Fibroblast of skin of right biceps (primary cell): ENCODE results near the gene SUSD3.
A peak's percentile ranks its signal among the peaks of the same experiment; 100 is the strongest.
"Not testable (repeated sequence)": the region's sequence is repeated elsewhere in the genome, so short reads cannot be mapped to it uniquely, and the experiment has no call there.

Experiments
- DNase-seq: peaks from one replicate; pipeline ENCODE4 v3.0.0-alpha.2; 2013

The SUSD3 gene

GRCh38 chr9:93094658-93095204 is 36.2 kb downstream of the SUSD3 start:
- DNase-seq: peak; percentile 14

- DNase-seq: peak; percentile 97
Observed at GRCh38 chr9:93095205-93096130, 37.0 kb downstream of the SUSD3 start.

DNA sequence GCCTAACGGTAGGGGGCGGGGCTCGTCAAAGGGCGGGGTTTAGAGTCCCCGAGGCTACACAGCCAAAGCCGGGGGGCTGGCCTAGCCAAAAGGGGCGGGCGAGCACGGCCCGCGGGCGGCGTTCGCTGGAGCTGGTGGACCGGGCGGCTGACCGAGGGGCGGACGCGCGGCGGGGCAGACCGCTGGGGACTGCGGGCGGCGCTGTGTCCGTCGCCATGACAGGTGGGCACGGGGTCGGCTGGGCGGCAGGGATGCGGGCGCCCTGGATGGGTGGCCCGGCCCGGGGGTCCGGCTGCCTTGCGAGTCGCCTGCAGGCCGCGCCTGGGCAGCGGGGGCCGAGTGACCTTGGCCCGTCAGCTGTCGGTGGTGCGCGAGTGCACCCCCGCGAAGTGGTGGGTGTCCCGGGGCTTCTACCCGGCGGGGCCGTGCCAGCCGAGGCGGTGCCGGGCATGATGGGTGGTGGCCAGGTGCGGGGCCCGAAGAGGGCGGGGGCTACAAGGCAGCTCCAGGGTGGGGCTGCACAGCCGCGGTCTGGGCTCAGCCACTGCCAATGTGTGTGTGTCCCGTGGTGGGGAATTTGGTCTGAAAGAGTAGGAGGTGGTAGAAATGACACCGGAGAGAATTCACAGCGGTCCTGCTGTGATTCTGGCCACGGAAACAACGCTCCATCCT is 37.8 kb downstream of the SUSD3 start, which contains the start of gene CARD19:
CARD19 (plus strand) TSS at position 87 of the 672 bp plus-strand sequence; CDS start at position 216, 129 bp downstream.
- peak; percentile 15 for DNase-seq

DNA sequence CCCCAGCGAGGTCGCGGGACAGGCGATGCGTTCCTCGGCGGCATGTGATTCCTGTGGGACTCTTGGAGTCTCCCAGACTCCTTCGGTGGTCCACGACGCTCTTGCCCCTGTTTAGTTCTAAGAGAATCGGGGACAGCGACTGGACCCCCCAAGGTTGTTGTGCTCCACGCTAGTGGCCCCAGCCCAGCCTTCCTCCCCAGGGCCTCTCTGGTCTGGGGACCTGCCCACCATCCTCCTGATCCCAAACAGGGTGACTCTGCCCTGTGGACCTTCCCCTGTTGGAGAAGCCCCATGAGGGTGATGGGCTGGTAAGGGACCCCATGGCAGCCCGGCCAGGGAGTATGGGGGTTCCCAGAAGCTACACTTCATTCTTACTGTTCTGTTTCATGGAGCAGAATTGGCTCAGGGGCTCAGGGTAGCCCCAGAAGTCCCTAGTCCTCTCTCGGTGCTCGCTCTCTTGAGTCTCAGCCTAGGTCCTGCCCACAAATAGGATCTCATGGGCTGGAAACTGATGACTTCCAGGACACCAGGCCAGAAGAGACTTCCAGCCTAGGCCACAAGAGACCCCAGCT is 38.4 kb downstream of the SUSD3 start:
- no peak for DNase-seq

- DNase-seq: no peak
Observed at GRCh38 chr9:93097511-93098201, 39.2 kb downstream of the SUSD3 start.

DNA sequence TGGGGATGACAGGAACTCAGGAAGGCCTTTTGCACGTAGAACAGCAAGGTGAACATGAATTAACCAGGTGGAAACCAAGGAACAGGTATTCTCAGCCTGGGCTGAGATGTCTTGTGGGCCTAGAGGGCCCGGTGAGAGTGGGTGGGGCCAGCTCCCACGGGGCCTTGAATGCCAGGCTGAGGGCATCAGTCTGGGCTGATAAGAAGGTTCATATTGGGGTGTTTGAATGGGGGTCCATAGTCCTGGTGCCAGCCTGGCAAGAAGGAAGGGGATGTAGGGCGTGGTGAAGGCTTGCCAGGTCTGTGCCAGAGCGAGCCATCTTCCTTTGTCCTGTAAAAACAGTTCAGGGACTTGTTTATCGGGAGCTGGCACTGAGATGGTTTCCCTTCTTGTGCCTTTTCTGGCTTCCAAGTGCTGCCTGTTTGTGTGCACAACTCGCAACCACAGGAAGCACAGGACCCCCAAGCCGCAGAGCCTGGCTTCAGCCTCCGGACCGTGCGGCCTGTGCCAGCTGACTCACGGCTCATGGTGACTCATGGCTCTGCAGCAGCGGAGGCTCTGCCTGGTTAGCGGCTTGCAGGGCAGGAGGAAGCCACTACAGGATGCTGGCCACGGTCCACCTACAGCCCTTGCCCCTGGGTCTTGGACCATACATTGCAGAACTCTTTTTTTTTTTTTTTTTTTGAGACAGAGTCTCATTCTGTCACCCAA is 39.9 kb downstream of the SUSD3 start:
- DNase-seq: peak; percentile 95

DNA sequence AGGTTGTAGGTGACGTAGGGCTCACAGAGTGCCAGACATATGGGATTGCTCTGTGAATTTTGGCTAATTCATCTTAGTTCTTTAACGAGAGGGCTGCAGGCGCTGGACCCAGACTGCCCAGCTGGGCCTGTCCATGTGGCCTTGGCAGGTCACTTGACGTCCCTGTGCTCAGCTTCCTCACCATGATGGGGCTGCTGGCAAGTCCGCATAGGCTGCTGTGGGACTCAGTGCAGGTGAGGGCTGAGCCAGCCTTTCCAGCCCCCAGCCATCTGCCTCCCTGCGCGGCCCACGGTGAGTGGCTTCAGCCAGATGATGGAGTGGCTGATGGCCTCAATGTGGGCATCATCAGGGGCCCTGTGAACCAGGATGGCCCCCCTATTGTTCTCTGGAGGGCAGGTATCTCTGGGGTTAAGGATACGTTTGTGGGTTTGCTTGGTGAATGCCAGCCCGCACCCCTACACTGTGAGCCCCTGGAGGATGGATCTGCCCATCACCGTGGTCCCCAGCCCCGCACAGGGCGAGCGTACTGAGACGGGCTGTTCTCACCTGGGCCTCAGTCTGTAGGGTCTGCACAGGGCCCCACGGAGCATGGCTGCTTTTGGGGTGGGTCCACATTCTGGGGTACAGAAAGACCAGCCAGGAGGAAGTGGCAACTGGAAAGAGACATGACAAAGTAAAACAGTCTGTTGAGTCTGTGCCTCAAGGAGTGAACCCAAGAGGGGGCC is 41.2 kb downstream of the SUSD3 start:
- no peak for DNase-seq

DNA sequence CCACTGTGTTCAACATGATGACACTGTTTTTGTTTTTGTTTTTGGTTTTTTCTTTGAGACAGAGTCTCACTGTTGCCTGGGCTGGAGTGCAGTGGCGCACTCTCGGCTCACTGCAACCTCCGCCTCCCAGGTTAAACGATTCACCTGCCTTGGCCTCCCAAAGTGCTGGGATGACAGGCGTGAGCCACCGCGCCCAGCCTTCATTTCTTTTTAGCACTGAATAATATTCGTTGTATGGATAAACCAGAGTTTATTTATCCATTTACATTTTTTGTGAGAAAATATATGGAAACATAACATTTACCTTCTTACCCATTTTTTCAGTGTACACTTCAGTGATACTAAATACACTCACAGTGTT is 41.8 kb downstream of the SUSD3 start:
- DNase-seq: no peak

GRCh38 chr9:93101086-93101485 is 42.6 kb downstream of the SUSD3 start:
- not testable (repeated sequence) for DNase-seq

DNA sequence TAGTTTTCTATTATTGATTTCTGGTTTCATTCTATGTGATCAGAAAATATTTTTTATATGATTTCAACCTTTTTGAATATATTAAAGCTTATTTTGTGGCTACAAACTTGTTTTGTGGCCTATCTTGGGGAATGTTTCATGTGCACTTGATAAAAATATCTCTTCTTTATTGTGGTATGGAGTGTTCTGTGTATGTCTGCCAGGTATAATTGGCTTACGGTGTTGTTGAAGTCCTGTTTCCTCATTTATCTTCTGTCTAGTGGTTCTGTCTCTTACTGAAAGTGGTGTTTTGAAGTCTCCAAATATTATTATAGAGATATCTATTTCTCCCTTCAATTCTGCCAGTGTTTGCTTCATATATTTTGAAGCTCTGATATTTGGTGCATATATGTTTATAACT is 47.1 kb downstream of the SUSD3 start:
- no peak for DNase-seq

DNA sequence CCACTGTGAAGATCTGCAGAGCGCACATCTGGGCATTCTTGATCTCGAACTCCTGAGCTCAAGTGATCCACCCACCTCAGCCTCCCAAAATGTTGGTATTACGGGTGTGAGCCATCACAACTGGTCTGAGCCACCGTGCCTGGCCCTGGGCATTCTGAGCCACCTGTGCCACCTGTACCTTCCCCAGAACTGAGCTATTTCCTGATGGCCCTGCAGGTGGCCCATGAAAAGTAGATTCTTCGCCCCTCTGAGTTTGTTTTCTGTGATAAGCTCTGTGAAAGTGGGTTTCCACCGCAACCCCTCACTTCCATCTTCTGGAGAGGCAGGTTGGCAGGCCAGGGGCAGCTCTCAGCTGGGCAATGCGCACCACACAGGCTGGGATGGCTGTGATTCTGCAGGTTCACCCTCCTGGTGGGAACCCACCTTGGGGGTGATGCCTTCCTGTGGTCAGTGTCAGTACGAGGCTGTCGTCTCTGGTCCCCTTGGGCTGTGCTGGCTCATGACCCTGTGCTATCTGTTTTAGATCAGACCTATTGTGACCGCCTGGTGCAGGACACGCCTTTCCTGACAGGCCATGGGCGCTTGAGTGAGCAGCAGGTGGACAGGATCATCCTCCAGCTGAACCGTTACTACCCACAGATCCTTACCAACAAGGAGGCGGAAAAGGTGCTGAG is 48.8 kb downstream of the SUSD3 start:
- DNase-seq: no peak

- DNase-seq: no peak
Observed at GRCh38 chr9:93107825-93108161, 49.3 kb downstream of the SUSD3 start.

DNA sequence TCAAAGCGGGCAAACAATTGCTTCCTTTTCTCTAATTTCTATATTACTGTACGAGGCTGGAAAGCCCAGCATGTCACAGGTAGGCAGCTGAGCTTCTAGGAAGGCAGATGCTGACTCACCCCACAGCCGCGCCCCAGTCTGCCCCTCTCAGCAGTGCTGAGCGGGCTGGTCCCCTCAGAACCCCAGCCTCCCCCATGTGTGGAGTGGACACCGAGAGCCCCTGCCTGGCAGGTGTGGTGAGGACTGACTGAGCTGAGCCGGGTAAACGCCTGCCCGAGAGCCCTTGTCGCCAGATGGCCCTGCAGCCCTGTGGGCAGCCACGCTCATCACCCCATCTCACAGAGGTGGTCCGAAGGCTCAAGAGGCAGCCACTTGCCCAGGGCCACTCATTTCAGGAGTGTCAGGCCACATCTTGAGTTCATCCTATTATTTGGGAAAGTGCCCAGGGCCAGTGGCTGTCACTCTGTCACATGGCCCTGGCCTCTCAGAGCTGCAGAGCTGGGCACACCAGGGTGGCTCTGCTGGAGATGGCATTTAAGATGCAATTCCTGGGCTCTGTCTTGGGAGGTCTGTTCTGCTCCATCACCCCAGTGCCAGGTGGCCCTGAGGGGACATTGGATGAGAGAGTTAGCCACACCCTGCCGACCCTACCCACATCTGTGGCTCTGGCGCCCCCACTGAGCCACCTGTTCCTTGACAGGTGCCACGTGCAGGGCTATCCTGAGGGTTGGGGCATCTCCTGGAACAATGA is 50.0 kb downstream of the SUSD3 start:
- DNase-seq: no peak

- no peak for DNase-seq
Observed at GRCh38 chr9:93110311-93110855, 51.9 kb downstream of the SUSD3 start.

DNA sequence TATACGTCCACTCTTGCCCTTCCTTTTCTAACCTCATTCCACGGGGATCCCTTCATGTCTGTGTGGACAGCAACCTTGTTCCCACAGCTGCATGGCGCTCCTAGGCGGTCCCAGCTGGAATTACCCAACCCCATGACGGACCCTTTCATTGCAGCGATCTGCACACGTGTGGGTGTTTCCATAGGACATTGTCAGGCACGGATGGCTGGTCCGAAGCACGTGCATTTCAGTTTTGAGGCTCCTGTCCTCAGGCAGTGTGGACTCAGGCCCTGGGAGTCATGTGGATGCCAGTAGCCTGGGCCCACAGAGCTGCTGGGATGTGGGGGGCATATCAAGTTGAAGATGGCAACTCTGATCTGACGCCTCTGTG is 52.5 kb downstream of the SUSD3 start:
- no peak for DNase-seq

DNA sequence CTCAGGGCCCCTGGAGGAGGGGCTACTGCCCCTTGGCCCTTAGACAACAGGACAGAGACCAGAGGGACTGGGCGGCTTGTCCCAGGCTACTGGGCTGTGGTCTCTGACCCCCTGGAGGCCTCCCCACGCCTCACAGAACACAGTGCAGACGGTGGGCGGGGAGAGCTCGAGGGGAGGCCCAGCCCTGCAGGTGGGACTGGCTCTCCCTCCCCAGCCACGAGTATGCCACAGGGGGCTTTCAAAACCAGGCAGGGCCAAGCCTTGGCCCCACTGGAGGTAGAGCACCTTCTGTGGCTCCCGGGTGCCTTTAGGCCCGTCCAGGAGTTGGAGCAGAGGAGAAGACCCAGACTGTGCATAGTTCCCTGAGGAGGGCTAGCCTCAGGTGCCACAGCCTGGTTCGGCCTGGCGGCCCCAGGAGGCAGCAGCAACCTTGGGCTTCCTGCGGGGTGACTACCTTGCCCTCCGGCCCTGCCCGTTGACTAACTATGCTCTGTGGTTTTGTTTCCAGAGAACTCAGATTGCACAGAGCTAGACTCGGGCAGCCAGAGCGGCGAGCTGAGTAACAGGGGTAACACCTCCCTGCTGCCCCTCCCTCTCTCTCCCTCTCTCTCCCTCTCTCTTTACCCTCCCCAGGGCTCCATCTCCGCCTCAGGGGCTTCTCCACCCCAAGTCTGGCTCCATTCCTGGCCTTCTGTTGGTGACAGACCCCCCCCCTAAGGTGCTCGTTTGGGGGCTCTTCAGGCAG is 53.0 kb downstream of the SUSD3 start:
- DNase-seq: no peak

DNA sequence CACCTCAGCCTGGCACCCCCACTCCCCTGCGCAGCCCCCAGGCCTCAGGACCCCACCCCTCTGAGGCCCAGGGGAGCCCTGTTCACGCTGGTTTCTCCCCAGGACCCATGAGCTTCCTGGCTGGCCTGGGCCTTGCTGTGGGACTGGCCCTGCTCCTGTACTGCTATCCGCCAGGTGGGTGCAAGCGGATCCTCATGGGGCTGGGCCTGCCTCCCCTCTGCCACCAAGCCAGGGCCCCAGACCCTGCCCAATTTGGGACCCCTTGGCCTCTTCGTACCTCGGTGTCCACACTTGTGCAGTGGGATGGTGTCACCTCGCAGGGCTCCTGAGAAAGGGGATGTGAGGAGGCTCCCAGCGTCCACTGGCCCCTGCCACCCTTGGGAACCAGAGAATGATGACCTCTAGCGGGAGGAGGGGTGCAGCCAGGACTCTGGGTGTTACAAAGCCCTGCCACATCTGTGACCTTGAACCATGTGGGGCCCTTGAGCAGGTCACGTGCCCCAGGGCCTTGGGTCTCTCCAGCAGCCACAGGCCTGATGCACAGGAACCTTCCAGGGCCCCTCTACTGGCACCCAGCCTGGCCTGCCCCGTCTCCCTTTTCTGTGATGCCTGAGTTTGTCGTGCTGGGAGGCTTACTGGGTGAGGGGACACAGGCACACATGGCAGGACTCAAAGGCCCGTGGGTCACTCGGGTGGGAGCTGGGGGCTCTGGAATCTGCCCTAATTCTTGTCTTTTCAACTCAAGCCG is 53.8 kb downstream of the SUSD3 start:
- no peak for DNase-seq

DNA sequence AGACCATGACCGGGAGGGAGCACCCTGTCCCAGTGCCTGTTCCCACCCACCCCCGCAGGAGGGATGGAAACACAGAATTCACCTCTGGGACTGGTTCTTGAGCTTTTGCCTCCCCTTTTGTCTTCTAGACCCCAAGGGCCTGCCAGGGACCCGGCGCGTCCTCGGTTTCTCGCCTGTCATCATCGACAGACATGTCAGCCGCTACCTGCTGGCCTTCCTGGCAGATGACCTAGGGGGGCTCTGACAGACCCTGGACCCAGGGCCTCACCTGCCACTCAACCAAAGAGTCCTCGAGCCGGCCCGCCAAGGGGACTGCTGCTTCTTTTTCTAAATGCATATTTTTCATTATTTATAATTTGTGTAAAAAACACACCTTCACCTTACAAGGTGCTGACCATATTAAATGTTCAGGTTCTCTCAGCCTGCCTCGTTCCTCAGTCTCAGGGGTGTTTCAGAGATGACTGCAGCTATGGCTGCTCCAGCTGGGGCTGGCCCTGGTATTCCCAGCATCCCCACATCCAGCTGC is 54.4 kb downstream of the SUSD3 start:
- no peak for DNase-seq
